Coronary artery (tissue), 2 donors: ENCODE results near the gene C1orf210.

Experiments used
- DNase-seq: peaks from one replicate; pipeline ENCODE4 v3.0.0-alpha.2; 2017; ENCODE audit warnings: low spot score
- H3K27ac ChIP-seq, 2 donors: fragments of 200-600 bp; sonication (generic); one replicate each; pipeline ENCODE4 v1.5.1; 2016 to 2019
- H3K4me3 ChIP-seq: fragments of 200-600 bp; sonication (generic); 2 replicates; pipeline ENCODE4 v1.5.1; 2016; ENCODE audit warnings: mild to moderate bottlenecking, moderate library complexity
- CTCF ChIP-seq: fragments of 200-600 bp; sonication (generic); IDR thresholded peaks from one replicate; pipeline ENCODE4 v1.5.1; 2019; ENCODE audit warnings: antibody characterized with exemption

The C1orf210 gene

GRCh38 chr1:43285269-43285990 lies at the start of gene C1orf210:
Gene C1orf210 (minus strand): TSS chr1:43285581. CDS start chr1:43283270, 2,311 bp downstream.
- H3K27ac ChIP-seq: no peak within 1 kb of the TSS
- TF ChIP-seq CTCF: no peak
- no peak for DNase-seq

GRCh38 chr1:43334453-43335205 lies 49.2 kb upstream of the C1orf210 start:
- Histone ChIP-seq H3K4me3 (no peak overlapping the region), H3K27ac (no peak overlapping the region)
- DNase-seq: no peak
- TF ChIP-seq CTCF: no peak

More at GRCh38 chr1:43285269-43285990, at the start of gene C1orf210:
- H3K4me3 ChIP-seq: no peak within 1 kb of the TSS

GRCh38 chr1:43331688-43332087 lies 46.3 kb upstream of the C1orf210 start:
- no peak for DNase-seq
- no peak overlapping the region for H3K4me3 ChIP-seq
- no peak overlapping the region for H3K27ac ChIP-seq
- TF ChIP-seq CTCF: no peak

- no peak for DNase-seq
- H3K27ac ChIP-seq: peak overlapping the region in 1 of 2 donors; percentile 69
Measured at GRCh38 chr1:43329995-43330751, 44.8 kb upstream of the C1orf210 start.

GRCh38 chr1:43327549-43328292 lies 42.3 kb upstream of the C1orf210 start:
- no peak overlapping the region for H3K27ac ChIP-seq
- DNase-seq: no peak
- no peak overlapping the region for H3K4me3 ChIP-seq
- TF ChIP-seq CTCF: no peak

More at GRCh38 chr1:43329995-43330751, 44.8 kb upstream of the C1orf210 start:
- H3K4me3 ChIP-seq: no peak overlapping the region
- no peak for TF ChIP-seq CTCF

GRCh38 chr1:43325381-43325780 lies 40.0 kb upstream of the C1orf210 start:
- Histone ChIP-seq H3K4me3 (no peak overlapping the region), H3K27ac (no peak overlapping the region)
- TF ChIP-seq CTCF: no peak
- DNase-seq: no peak
